H1 (cell line): ENCODE measurements around the gene AKR1D1.

ENCODE experiments used
- CHD1 ChIP-seq: IDR thresholded peaks from 2 replicates; pipeline ENCODE4 v1.6.1; 2012; ENCODE audit warnings: low read depth, low read length, improper control_type of control experiment
- FOSL1 ChIP-seq: IDR thresholded peaks from 2 replicates; pipeline ENCODE4 v1.6.1; 2011; ENCODE audit warnings: mild to moderate bottlenecking, low read depth, low read length, moderate library complexity; ENCODE audit not compliant: insufficient read depth
- TAF1 ChIP-seq: IDR thresholded peaks from 2 replicates; pipeline ENCODE4 v1.6.1; 2011; ENCODE audit warnings: mild to moderate bottlenecking, low read depth, low read length
- TCF12 ChIP-seq: IDR thresholded peaks from 2 replicates; pipeline ENCODE4 v1.6.1; 2011; ENCODE audit warnings: low read depth, mild to moderate bottlenecking, low read length

DNA sequence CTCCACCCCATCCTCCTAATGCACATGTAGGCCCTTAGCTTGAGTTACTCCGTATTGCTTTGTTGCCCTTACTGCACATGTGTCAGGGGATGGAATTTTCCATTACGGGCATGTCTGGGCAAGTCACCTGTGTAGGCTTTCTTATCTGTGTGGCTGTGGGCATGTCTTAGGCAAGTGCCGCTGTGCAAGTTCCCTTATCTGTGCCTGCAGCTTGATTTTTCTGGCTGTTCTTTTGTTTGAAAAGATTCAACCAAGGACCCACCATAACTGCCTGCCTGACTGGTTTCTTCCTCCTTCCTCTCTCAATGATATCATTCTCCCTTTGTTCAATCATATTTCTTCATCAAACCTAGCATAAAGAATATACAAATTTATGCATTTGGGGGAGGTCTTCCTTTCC, 88.5 kb downstream of the AKR1D1 start:
- TF ChIP-seq CHD1 (no peak), TAF1 (no peak), FOSL1 (no peak), TCF12 (no peak)
